Thyroid gland (tissue), 4 donors: ENCODE results near the gene HAGHL.

Experiments used
- POLR2A ChIP-seq, 2 donors: fragments of 450-650 bp; IDR thresholded peaks; one replicate each; pipeline ENCODE4 v1.6.1; 2017; ENCODE audit warnings: antibody characterized with exemption in 2 of 2, mild to moderate bottlenecking in 2 of 2, moderate library complexity in 1 of 2
- TF ChIP-seq, protein P1 (sequence below), 6 experiments: fragments of 200-600 bp in 3 of 6; fragments of 450-650 bp in 3 of 6; sonication (generic) in 3 of 6; IDR thresholded peaks; one replicate each; pipeline ENCODE4 v1.5.1; 2016 to 2019; ENCODE audit warnings: antibody characterized with exemption in 6 of 6, mild to moderate bottlenecking in 2 of 6, inconsistent platforms in 1 of 6, moderate library complexity in 1 of 6

DNA sequence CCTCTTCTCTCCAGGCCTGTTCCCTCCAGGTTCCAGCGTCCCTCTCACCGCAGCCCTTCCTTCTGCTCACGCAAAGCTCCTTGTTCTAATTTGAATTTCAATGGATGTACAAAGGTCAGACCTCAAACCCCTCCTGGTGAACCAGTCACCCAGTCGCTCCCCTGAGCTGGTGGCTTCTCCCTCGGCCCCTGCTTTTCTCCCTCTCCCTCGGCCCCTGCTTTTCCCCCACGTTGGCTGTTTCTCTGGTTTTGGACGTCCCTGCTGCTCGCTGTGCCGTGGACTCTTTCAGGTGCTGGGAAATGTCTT lies 25.1 kb downstream of the HAGHL start:
- TF ChIP-seq, protein P1, sequence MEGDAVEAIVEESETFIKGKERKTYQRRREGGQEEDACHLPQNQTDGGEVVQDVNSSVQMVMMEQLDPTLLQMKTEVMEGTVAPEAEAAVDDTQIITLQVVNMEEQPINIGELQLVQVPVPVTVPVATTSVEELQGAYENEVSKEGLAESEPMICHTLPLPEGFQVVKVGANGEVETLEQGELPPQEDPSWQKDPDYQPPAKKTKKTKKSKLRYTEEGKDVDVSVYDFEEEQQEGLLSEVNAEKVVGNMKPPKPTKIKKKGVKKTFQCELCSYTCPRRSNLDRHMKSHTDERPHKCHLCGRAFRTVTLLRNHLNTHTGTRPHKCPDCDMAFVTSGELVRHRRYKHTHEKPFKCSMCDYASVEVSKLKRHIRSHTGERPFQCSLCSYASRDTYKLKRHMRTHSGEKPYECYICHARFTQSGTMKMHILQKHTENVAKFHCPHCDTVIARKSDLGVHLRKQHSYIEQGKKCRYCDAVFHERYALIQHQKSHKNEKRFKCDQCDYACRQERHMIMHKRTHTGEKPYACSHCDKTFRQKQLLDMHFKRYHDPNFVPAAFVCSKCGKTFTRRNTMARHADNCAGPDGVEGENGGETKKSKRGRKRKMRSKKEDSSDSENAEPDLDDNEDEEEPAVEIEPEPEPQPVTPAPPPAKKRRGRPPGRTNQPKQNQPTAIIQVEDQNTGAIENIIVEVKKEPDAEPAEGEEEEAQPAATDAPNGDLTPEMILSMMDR (IDR thresholded peaks at IDR 0.05): no peak
- TF ChIP-seq POLR2A (IDR thresholded peaks at IDR 0.05): no peak
